RWPE1 (cell line): ENCODE data around the gene DBF4B.

ENCODE experiments used
- CTCF ChIA-PET: fragments of 350-600 bp; sonication (Branson Sonifier 250); formaldehyde crosslinking; extraction: SDS; loops from one replicate; lab custom pipeline; 2021; lab: Yijun Ruan, JAX
- POLR2A ChIA-PET: fragments of 400-600 bp; formaldehyde crosslinking; extraction: SDS; loops from one replicate; lab custom pipeline; 2020; ENCODE audit warnings: antibody characterized with exemption; ENCODE audit not compliant: low non-redundant PET; lab: Yijun Ruan, JAX
- DNase-seq: peaks from one replicate; pipeline ENCODE4 v3.0.0; 2012; ENCODE audit warnings: low spot score
- H3K27ac ChIP-seq: fragments of 450-650 bp; 2 replicates; pipeline ENCODE4 v1.5.1; 2017
- CTCF ChIP-seq: fragments of 450-650 bp; conservative IDR thresholded peaks from 2 replicates; pipeline ENCODE4 v1.5.1; 2017; ENCODE audit warnings: low read depth, mild to moderate bottlenecking

Gene DBF4B

GRCh38 chr17:44779211-44780025, 71.0 kb downstream of the DBF4B start:
- TF ChIP-seq CTCF: peak; percentile 94
- CTCF ChIA-PET: interaction anchor here (0.6 to 8.0 kb wide), 30 partner anchors 12 to 419 kb away, joined by 3 to 94 read pairs (median 4); partner anchors contain the start of gene GJC1
- peak overlapping the region; percentile 24 for H3K27ac ChIP-seq
- POLR2A ChIA-PET: interaction anchor here (0.6 kb wide), 1 partner anchor 52 kb away, joined by 8 read pairs; no protein-coding TSS in a partner anchor
- peak; percentile 77 for DNase-seq

GRCh38 chr17:44780161-44780560, 71.7 kb downstream of the DBF4B start:
- no peak overlapping the region for H3K27ac ChIP-seq
- CTCF ChIA-PET: interaction anchor here (0.7 to 8.0 kb wide), 13 partner anchors 15 to 418 kb away, joined by 3 to 94 read pairs (median 7); no protein-coding TSS in a partner anchor
- TF ChIP-seq CTCF: no peak
- DNase-seq: no peak
- POLR2A ChIA-PET: no interaction called here

- no peak for TF ChIP-seq CTCF
- POLR2A ChIA-PET: interaction anchor here (0.5 kb wide), 1 partner anchor 104 kb away, joined by 4 read pairs; no protein-coding TSS in a partner anchor
These were observed 72.5 kb downstream of the DBF4B start for GRCh38 chr17:44780845-44781480.

GRCh38 chr17:44781551-44782325, 73.3 kb downstream of the DBF4B start:
- no peak for TF ChIP-seq CTCF
- CTCF ChIA-PET: interaction anchor here (1.2 to 8.0 kb wide), 3 partner anchors 82 to 97 kb away, joined by 4 to 94 read pairs (median 4); no protein-coding TSS in a partner anchor
- H3K27ac ChIP-seq: no peak overlapping the region
- no peak for DNase-seq
- POLR2A ChIA-PET: interaction anchor here (0.5 kb wide), 1 partner anchor 103 kb away, joined by 4 read pairs; no protein-coding TSS in a partner anchor

More at GRCh38 chr17:44780845-44781480, 72.5 kb downstream of the DBF4B start:
- CTCF ChIA-PET: interaction anchor here (0.7 to 8.0 kb wide), 3 partner anchors 51 to 96 kb away, joined by 3 to 94 read pairs (median 16); no protein-coding TSS in a partner anchor
- H3K27ac ChIP-seq: no peak overlapping the region
- no peak for DNase-seq

GRCh38 chr17:44782326-44782850, 73.9 kb downstream of the DBF4B start:
- CTCF ChIA-PET: interaction anchor here (1.2 kb wide), 2 partner anchors 81 to 96 kb away, joined by 4 read pairs; no protein-coding TSS in a partner anchor
- POLR2A ChIA-PET: no interaction called here
- no peak for DNase-seq
- no peak for TF ChIP-seq CTCF
- no peak overlapping the region for H3K27ac ChIP-seq
